ENCODE data around the gene ZNF324.
"Not testable (repeated sequence)": the region's sequence is repeated elsewhere in the genome, so short reads cannot be mapped to it uniquely, and the experiment has no call there.

Gene ZNF324

GRCh38 chr19:58498316-58499020, 31.6 kb downstream of the ZNF324 start:
- no peaks in the 10 kb centered on the region for H3K9me3 ChIP-seq (ENCODE audit: control insufficient read depth, low read length)
- no peak overlapping the region for H3K27ac ChIP-seq (ENCODE audit: insufficient read depth, low read length, poor library complexity, severe bottlenecking)
- H3K27me3 ChIP-seq (replicated peaks; ENCODE audit: control insufficient read depth, insufficient read depth, low read length, poor library complexity, severe bottlenecking) = no peaks in the 10 kb centered on the region
- H3K4me3 ChIP-seq (ENCODE audit: insufficient read depth, low read depth, low read length, poor library complexity, severe bottlenecking) = peak overlapping the region; percentile 43
- H3K36me3 ChIP-seq (ENCODE audit: control insufficient read depth, insufficient read depth, low read length) = no peaks in the 10 kb centered on the region
- DNase-seq = no peak
- H3K4me1 ChIP-seq (ENCODE audit: control insufficient read depth, insufficient read depth, low read length, poor library complexity, severe bottlenecking) = peaks cover 12% of the 10 kb centered on the region

GRCh38 chr19:58499021-58499927, 32.4 kb downstream of the ZNF324 start:
- Histone ChIP-seq H3K27ac (ENCODE audit: insufficient read depth, low read length, poor library complexity, severe bottlenecking) (peak overlapping the region; percentile 35), H3K36me3 (ENCODE audit: control insufficient read depth, insufficient read depth, low read length) (no peaks in the 10 kb centered on the region), H3K27me3 (replicated peaks; ENCODE audit: control insufficient read depth, insufficient read depth, low read length, poor library complexity, severe bottlenecking) (no peaks in the 10 kb centered on the region), H3K4me3 (ENCODE audit: insufficient read depth, low read depth, low read length, poor library complexity, severe bottlenecking) (peak overlapping the region; percentile 43), H3K9me3 (ENCODE audit: control insufficient read depth, low read length) (no peaks in the 10 kb centered on the region), H3K4me1 (ENCODE audit: control insufficient read depth, insufficient read depth, low read length, poor library complexity, severe bottlenecking) (peaks cover 12% of the 10 kb centered on the region)
- DNase-seq = peak; percentile 85 to 95 (median 93)

GRCh38 chr19:58500242-58500641, 33.4 kb downstream of the ZNF324 start:
- Histone ChIP-seq H3K4me1 (ENCODE audit: control insufficient read depth, insufficient read depth, low read length, poor library complexity, severe bottlenecking) (peaks cover 12% of the 10 kb centered on the region), H3K36me3 (ENCODE audit: control insufficient read depth, insufficient read depth, low read length) (no peaks in the 10 kb centered on the region), H3K9me3 (ENCODE audit: control insufficient read depth, low read length) (no peaks in the 10 kb centered on the region), H3K27ac (ENCODE audit: insufficient read depth, low read length, poor library complexity, severe bottlenecking) (no peak overlapping the region), H3K27me3 (replicated peaks; ENCODE audit: control insufficient read depth, insufficient read depth, low read length, poor library complexity, severe bottlenecking) (no peaks in the 10 kb centered on the region), H3K4me3 (ENCODE audit: insufficient read depth, low read depth, low read length, poor library complexity, severe bottlenecking) (no peak overlapping the region)
- DNase-seq = no peak

- H3K27me3 ChIP-seq (replicated peaks; ENCODE audit: control insufficient read depth, insufficient read depth, low read length, poor library complexity, severe bottlenecking); DNase-seq; H3K4me1 ChIP-seq (ENCODE audit: control insufficient read depth, insufficient read depth, low read length, poor library complexity, severe bottlenecking): not testable (repeated sequence)
Observed at GRCh38 chr19:58507602-58508223, 40.8 kb downstream of the ZNF324 start.

GRCh38 chr19:58509731-58510083, 42.8 kb downstream of the ZNF324 start:
- Histone ChIP-seq H3K36me3 (ENCODE audit: control insufficient read depth, insufficient read depth, low read length) (no peaks in the 10 kb centered on the region), H3K4me3 (ENCODE audit: insufficient read depth, low read depth, low read length, poor library complexity, severe bottlenecking) (no peak overlapping the region), H3K27ac (ENCODE audit: insufficient read depth, low read length, poor library complexity, severe bottlenecking) (no peak overlapping the region), H3K9me3 (ENCODE audit: control insufficient read depth, low read length) (no peaks in the 10 kb centered on the region), H3K27me3 (replicated peaks; ENCODE audit: control insufficient read depth, insufficient read depth, low read length, poor library complexity, severe bottlenecking) (no peaks in the 10 kb centered on the region), H3K4me1 (ENCODE audit: control insufficient read depth, insufficient read depth, low read length, poor library complexity, severe bottlenecking) (peaks cover 11% of the 10 kb centered on the region)
- no peak for DNase-seq

More at GRCh38 chr19:58507602-58508223, 40.8 kb downstream of the ZNF324 start:
- not testable (repeated sequence) for H3K27ac ChIP-seq (ENCODE audit: insufficient read depth, low read length, poor library complexity, severe bottlenecking); H3K4me3 ChIP-seq (ENCODE audit: insufficient read depth, low read depth, low read length, poor library complexity, severe bottlenecking); H3K36me3 ChIP-seq (ENCODE audit: control insufficient read depth, insufficient read depth, low read length); H3K9me3 ChIP-seq (ENCODE audit: control insufficient read depth, low read length)

GRCh38 chr19:58510084-58510862, 43.4 kb downstream of the ZNF324 start:
- Histone ChIP-seq H3K27ac (ENCODE audit: insufficient read depth, low read length, poor library complexity, severe bottlenecking) (no peak overlapping the region), H3K36me3 (ENCODE audit: control insufficient read depth, insufficient read depth, low read length) (no peaks in the 10 kb centered on the region), H3K9me3 (ENCODE audit: control insufficient read depth, low read length) (no peaks in the 10 kb centered on the region), H3K4me3 (ENCODE audit: insufficient read depth, low read depth, low read length, poor library complexity, severe bottlenecking) (no peak overlapping the region), H3K27me3 (replicated peaks; ENCODE audit: control insufficient read depth, insufficient read depth, low read length, poor library complexity, severe bottlenecking) (no peaks in the 10 kb centered on the region), H3K4me1 (ENCODE audit: control insufficient read depth, insufficient read depth, low read length, poor library complexity, severe bottlenecking) (peaks cover 12% of the 10 kb centered on the region)
- no peak for DNase-seq

GRCh38 chr19:58511353-58512208, 44.7 kb downstream of the ZNF324 start, which contains the start of gene SLC27A5:
SLC27A5 (minus strand) TSS chr19:58511992; CDS start chr19:58511955, 37 bp downstream.
- Histone ChIP-seq H3K9me3 (ENCODE audit: control insufficient read depth, low read length) (no peaks in the 10 kb centered on the region), H3K27me3 (replicated peaks; ENCODE audit: control insufficient read depth, insufficient read depth, low read length, poor library complexity, severe bottlenecking) (no peaks in the 10 kb centered on the region), H3K4me3 (ENCODE audit: insufficient read depth, low read depth, low read length, poor library complexity, severe bottlenecking) (no peak within 1 kb of the TSS), H3K27ac (ENCODE audit: insufficient read depth, low read length, poor library complexity, severe bottlenecking) (no peak within 1 kb of the TSS), H3K36me3 (ENCODE audit: control insufficient read depth, insufficient read depth, low read length) (peaks cover 7% of the 10 kb centered on the region), H3K4me1 (ENCODE audit: control insufficient read depth, insufficient read depth, low read length, poor library complexity, severe bottlenecking) (peaks cover 12% of the 10 kb centered on the region)
- no peak for DNase-seq

GRCh38 chr19:58513213-58513693, 46.4 kb downstream of the ZNF324 start:
- Histone ChIP-seq H3K27ac (ENCODE audit: insufficient read depth, low read length, poor library complexity, severe bottlenecking) (peak overlapping the region; percentile 42), H3K9me3 (ENCODE audit: control insufficient read depth, low read length) (no peaks in the 10 kb centered on the region), H3K36me3 (ENCODE audit: control insufficient read depth, insufficient read depth, low read length) (peaks cover 16% of the 10 kb centered on the region), H3K4me3 (ENCODE audit: insufficient read depth, low read depth, low read length, poor library complexity, severe bottlenecking) (no peak overlapping the region), H3K4me1 (ENCODE audit: control insufficient read depth, insufficient read depth, low read length, poor library complexity, severe bottlenecking) (peaks cover 16% of the 10 kb centered on the region), H3K27me3 (replicated peaks; ENCODE audit: control insufficient read depth, insufficient read depth, low read length, poor library complexity, severe bottlenecking) (no peaks in the 10 kb centered on the region)
- no peak for DNase-seq
